ENCODE measurements around the gene OMP.
"Not testable (repeated sequence)": the region's sequence is repeated elsewhere in the genome, so short reads cannot be mapped to it uniquely, and the experiment has no call there.

Gene OMP

GRCh38 chr11:77086521-77087472 is 15.8 kb upstream of the OMP start:
- no peak for DNase-seq (ENCODE audit: low spot score)

- DNase-seq (ENCODE audit: low spot score): no peak
These were observed 14.9 kb upstream of the OMP start for GRCh38 chr11:77087723-77088225.

DNA sequence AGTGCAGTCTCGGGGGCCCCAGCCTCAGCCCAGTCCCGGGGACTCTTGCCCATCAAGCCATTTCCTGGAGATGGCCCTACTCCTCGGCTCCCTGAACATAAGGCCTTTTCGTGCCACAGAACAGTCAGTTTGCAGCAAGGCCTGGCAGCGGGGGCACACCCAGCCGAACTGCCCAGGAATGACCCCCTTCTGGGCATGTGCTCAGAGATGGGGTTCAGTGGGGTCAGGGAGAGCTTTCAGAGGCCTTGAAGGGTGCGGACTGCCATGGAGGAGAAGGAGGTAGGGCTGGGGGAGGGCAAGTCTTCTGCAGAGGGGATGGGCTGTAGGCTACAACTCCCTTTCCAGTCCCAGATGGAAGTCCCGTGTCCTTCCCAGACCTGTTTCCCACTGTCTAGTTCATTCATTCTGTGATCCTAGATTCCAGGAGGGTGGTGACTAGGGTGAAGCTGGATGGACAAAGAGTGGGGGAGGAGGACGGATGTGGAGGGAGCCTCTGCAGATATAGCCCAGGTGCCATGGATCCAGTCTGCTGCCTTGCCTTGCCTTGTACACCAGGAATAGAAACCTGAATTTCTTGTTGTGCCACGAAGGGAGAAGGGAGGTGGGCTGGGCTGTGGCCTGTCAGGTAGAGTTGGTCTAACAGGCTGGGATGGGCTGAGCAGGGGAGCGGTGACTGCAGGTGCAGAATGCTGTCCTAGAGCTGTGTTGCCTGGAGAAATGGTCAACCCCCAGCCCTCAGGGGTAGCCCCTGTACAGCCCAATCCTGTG is 14.2 kb upstream of the OMP start:
- DNase-seq (ENCODE audit: low spot score): no peak

- DNase-seq (ENCODE audit: low spot score): peak; percentile 19
These were observed 13.6 kb upstream of the OMP start for GRCh38 chr11:77089004-77089545.

GRCh38 chr11:77090046-77090372 is 12.6 kb upstream of the OMP start:
- peak; percentile 28 for DNase-seq (ENCODE audit: low spot score)

DNA sequence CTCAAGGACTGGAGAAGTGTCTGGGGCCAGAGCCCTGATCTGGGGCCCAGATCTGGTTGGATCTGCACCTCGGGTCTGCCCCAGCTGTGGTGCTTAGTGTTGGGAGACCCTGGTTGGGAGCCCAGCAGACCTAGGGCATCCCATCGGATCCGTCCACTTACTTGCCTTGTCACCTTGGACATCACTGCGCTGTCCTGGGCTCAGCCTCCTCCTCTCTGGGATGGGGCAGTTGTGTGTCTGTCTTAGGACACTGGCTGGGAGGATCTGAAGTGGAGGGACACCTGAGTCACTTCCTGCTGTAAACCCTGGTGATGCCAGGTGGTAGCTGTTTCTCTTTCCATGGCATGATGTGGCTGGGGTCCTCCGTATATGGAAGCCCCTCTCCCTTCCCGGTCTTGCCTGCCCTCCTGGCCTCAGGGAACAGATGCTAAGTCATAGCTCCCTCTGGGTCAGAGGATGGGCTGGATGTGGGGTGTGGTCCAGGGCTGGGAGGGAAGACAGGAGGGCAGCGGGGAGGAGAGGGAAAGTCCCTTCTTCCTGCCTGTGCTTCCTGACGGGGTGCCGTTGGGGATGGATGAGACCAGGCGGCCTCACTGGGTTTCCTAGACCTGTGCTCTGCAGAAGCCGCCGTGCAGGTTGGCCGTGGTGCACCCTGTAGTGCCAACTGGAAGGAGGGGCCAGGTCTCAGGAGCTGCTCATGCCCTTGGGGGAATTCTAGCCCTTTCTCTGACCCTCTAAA is 12.1 kb upstream of the OMP start:
- peak; percentile 32 for DNase-seq (ENCODE audit: low spot score)

GRCh38 chr11:77091146-77091940 is 11.3 kb upstream of the OMP start:
- peak; percentile 83 for DNase-seq (ENCODE audit: low spot score)

GRCh38 chr11:77092382-77092781 is 10.3 kb upstream of the OMP start:
- no peak for DNase-seq (ENCODE audit: low spot score)

GRCh38 chr11:77093056-77093891 is 9.4 kb upstream of the OMP start:
- no peak for DNase-seq (ENCODE audit: low spot score)

- no peak for DNase-seq (ENCODE audit: low spot score)
These were observed 8.4 kb upstream of the OMP start for GRCh38 chr11:77093987-77094840.

- no peak for DNase-seq (ENCODE audit: low spot score)
These were observed 7.7 kb upstream of the OMP start for GRCh38 chr11:77094841-77095365.

DNA sequence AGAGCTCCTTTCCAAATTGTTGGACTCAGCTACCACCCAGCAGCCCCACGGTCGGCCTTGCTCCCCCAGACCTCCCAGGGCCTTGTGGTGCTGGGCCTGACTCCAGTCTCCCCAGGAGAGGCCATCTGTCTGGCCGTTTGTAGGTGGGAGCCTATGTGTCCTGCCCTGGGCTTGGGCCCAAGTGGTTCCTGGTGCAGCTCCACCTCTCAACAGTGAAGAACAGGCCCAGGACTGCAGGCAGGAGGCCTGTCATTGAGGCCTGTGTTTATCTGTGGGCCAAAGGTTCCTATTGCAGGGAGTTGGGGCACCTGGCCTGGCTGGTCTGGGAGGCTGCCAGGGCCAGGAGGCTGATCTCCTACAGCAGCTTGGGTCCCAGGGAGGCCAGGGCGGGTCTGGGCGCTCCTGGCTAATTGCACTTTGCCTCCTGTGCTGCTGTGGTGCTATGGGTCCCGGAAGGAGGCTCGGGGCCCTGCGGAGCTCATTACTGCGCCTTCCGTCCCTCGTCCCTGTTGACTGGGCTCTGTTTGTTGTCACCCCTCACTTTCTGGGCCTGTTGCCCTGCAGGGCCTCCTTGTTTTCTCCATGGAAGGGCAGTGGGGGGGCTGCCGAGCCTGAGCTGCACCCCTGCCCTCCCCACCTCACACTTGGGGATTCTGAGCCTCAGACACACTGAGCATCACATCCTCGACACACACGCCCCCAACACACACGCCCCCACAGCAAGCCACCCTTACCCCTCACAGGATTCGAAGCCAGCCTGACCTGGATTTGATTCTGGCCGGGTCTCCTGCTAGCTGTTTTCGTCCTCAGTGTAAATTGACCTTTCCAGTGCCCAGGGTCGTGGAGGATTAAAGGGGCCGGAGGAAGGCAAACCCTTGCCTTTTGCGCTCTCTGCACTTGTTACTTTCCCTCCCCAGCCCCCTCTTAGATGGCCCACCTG is 6.8 kb upstream of the OMP start:
- no peak for DNase-seq (ENCODE audit: low spot score)

DNA sequence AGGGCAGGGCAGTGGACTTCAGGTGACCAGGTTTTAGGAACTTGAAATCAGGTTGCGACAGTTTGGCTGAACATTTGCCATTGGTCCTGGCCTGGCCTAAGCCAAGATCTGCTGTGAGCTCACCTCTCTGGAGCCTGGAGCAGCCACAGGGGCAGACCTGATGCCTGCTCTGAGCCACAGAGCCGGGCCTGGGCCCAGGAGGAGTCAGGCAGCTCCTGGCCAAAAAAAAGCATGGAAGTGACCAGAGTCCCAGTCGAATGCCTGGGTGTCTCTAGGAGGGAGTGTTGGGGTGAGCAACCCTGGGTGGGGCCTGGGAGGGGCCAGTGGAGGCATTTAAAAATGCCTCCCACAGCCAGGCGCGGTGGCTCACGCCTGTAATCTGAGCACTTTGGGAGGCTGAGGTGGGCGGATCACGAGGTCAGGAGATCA is 6.0 kb upstream of the OMP start:
- DNase-seq (ENCODE audit: low spot score): no peak

DNA sequence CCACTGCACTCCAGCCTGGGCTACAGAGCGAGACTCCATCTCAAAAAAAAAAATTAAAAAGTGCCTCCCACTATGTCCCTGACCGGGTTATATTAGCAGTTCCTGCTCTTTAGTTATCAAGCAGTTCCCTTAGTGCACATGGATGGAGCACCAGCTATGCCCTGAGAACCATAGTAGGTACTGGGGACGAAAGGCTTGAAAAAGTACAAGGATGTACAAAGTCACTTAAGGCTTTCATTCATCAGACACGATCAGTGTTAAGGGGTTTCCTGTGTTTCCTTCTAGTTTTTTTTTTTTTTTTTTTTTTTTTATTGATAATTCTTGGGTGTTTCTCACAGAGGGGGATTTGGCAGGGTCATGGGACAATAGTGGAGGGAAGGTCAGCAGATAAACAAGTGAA is 5.5 kb upstream of the OMP start:
- DNase-seq (ENCODE audit: low spot score): not testable (repeated sequence)

DNA sequence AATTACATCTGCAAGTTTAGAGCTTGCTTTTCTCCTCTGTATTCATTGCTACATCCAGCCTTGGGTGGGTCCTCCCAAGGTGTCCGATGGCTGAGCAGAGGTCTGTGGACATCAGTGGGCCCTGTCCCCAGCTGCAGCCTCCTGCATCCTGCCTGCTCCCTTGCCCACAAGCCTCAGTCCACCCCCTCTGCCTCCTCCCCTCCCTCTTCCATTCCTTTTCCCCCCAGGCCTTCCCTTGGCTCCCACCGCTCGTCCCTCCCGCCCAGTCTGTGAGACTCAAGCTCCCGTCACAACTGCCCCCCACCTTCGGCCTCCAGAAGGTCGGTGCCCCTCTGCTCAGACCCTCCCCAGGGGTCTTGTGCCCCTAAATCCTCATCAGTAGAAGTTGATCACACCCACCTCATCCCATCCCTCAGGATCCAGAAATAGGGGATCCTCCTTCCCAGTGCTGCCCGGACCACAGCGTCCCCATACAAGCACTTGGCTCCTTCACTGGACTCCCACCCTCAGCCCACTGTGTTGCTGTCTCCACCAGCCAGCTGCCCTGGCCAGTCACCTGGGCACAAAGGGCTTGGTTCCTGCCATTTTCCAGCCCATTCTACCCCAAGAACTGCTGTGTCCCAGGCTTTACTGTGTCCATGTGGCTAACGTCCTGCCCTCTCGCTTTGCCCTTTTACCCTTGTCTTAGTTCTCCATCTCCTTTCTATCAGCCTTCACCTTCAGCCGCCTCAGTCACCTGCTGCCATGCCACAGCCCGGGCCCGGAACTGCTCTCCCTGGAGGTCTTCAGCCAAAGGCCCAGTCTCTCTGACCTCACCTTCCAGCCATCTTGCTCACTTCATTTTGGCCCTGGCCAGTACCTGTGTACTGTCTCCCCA is 2.2 kb upstream of the OMP start:
- no peak for DNase-seq (ENCODE audit: low spot score)

GRCh38 chr11:77101043-77101537 is 1.6 kb upstream of the OMP start:
- peak; percentile 20 for DNase-seq (ENCODE audit: low spot score)

DNA sequence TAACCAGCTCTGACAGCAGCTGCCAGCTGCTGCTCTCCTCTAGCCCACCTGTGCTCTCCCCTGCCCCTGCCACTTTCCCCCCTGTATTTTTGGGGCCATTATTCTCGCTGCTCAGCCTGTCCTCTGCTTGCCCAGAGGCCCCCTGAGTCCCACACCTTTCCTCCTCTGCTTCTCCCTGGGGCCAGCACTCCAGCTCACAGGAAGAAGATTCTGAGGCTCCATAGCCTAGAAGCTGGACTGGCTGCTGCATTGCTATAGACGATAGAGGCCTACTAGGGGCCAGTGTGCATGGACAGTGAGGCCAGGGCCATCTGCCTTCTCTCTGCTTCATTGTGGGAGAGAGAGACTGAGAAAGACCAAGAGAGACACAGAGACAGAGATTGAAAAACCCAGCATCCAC is 679 bp downstream of the OMP start:
- DNase-seq (ENCODE audit: low spot score): no peak
